Stimulated activated naive CD4-positive, alpha-beta T cell treated with Interleukin-2 at 50 U/mL for 16 hours (primary cell): ENCODE measurements around the gene RPL38.

Experiments
- DNase-seq: peaks from one replicate; lab custom pipeline; 2025; lab: John Stamatoyannopoulos, UW

Gene RPL38

GRCh38 chr17:74227271-74228080 is 24.0 kb downstream of the RPL38 start:
- DNase-seq, result no peak

DNA sequence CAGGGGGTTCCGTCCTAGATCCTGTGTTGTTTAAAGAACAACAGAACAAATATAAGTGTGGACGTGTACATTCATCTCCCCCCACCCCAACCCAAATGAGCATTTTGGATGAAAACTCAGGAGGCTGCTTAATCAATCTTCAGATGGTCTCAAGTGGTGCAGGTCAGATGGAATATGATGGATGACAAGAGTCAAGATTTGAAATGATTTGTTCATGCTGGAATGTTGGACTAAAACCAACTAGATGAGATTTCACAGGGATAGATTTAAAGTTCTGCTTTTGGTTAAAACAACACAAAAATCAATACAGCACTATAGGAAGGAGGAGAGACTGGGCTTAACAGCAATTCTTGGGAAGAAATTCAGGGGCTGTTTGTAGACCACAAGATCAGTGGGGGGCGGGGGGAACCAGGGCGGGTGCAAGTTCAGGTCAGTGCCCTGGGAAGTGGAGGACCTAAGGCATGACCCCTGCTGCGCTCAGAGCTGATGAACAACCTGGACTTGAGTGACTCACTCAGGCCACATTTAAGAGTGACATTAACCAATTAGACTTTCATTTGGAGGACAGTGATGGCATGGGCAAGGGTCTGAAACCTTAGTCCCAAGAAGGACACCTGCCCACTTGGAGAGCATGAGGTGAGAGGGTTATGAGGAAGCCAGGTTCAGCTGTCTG is 25.0 kb downstream of the RPL38 start:
- no peak for DNase-seq

GRCh38 chr17:74230896-74231295 is 27.4 kb downstream of the RPL38 start:
- no peak for DNase-seq

DNA sequence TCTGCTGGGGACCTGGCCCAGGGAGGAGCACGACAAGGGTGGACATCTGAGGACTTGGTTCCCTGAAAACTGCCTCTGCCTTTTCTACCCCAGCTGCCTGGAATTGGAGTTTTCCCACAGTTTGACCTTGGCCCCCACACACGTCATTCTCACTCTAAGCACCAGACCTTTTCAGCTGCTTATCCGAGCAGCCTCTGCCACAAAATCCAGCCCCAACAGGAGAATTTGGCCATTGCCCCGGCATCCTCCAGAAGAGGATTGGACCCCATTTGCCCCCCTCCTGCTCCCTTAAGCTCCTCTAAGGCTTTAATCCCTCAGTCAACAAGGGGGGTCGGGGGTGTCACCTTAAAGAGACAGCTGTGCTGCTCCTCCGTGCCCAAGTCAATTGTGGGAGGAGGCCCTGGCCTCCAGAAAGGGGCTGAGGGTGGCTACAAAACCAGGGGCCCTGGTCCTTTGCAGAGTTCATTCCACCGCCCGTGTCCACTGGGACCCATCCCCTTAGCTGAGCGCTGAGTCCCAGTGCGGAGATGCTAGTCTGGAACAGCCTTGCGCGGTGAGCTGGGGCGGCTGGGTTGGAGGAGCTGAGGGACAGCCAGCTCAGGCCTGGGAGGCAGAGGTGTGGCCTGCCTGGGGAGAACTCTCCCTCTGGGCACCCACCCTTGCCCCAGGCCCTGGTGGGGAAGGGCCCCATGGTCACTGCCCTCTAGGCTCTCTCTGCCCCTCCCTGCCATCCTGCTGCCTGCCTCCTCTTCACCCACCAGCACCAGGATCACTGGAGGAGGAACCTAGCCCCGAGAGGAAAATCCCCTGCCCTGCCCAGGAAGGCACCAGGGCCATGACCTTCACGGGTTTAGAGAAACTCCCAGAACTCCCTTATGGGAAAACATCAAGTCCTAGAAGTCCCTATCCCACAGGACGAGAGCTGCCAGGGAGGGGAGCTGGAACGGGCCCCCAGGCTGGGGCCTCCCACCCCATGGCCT is 28.7 kb downstream of the RPL38 start:
- DNase-seq, result no peak

- no peak for DNase-seq
Measured at GRCh38 chr17:74233937-74234336, 30.5 kb downstream of the RPL38 start.

DNA sequence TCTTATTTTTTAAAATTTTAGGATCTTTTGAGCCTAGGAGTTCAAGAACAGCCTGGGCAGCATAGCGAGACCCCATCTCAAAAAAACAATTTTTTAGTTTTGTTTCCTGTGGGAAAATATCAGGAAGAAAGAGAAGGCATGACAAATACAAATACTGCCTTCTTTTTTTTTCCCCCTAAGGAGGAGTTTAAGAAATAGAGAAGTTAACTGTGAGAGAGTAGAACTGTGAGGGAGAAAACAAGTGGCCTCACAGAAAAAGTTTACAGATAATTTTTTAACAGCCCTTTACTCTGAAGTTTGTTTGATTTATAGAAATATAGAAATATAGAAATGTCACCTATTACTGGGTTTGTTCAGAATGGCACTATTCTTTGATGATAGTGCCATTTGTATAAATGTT is 31.0 kb downstream of the RPL38 start:
- DNase-seq, result no peak

DNA sequence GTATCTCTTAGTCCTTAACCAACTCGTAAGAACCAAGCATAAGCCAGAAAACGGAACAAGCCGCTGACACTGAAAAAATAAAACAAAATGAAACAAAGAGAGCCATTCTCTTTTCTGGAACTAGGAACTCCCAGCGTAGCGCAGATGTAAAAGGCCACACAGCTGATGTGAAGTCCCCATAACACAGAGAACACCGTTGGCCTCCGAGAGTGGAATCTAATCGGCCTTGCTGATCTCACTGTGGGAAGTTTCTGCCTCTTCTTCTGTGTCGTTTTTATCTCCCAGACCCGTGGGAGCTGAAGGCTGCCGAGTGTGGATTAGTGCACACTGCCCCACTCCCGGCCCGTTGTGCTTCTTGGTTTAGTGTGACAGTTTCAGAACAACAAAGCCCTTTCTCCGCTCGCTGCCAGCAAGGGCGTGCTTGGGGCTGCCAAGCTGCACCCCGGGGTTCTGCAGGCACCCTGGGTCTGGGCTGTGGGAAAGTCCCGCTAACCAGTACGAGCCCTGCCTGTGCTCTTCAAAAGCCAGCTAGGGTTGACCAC is 31.6 kb downstream of the RPL38 start:
- DNase-seq, result no peak

GRCh38 chr17:74235911-74236371 is 32.5 kb downstream of the RPL38 start:
- DNase-seq, result no peak

DNA sequence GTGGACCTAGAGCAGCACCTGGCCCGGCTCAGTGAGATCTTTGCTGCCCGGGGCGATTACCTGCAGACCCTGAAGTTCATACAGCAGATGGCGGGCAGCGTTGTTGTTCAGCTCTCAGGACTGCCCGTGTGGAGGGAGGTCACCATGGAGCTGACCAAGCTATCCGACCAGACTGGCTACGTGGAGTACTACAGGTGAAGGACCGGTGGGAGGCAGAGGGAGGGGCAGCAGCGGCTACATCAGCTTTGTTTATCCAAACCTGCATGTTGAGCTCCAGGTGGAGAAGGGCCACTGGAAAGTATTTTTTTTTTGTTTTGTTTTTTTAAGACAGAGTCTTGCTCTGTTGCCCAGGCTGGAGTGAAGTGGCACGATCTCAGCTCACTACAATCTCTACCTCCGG is 33.8 kb downstream of the RPL38 start:
- no peak for DNase-seq

DNA sequence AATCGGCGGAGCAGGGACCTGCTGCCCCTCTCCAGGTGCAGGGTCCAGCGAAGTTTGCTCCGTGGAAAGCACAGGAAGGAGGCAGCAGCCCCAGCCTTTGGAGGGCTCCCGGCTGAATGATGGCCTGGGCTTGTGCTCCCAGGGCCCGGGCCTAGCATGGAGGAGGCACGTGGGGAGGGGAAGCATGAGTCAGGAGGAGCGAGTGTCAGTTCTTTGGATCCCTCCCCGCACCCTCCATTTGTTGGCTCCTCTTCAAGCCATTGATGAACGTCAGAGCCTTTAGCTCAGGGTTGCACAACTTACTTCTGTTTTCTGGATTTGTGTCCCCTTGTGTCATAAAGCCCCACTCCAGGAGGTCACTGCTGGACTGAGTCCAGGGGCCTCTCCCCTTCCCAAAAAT is 35.7 kb downstream of the RPL38 start:
- no peak for DNase-seq

DNA sequence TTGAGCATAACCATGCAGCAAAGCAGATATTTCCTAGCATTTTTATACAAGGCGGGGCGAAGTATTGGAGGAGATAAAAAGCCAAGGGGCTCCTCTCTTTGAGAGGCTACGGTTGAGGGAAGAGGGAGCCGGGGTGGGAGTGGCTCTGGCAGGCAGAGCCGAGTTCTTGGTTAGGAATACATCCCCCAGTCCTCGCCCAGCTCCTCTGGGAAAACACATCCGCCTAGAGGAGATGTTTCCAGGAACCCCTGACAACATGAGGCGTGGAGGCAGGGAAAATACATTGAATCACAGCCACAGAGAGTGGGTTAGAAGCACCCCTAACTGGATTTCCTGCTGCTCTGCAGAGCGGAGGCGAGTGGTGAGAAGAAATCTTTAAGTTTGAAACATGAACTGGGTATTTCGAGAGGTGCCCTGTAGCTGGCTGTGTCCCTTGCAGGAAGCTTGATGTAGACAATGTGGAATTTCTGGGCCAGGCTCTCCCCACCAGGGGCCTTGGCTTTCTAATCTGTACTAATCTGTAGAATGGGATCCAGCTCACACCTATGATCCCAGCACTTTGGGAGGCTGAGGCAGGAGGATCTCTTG is 37.2 kb downstream of the RPL38 start:
- no peak for DNase-seq

DNA sequence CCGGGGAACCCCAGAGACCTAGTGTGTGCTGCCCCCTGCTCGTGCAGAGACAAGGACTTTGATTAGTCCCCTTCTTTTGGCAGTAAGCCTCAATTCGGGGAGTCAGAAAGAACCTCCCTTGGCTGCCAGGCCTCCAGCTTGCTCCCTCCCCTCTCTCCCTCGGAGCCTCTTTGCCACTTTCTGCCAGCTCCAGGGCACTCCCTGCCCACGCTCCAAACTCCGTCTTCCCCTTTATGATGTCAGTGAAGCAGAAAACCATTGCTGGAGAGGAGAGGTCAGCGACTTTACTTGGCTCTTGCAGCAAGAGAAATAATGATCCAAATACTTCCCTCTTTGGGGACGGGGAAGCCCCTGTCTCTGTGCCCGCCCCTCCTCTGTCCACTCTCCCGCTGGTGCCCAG is 38.0 kb downstream of the RPL38 start:
- no peak for DNase-seq

GRCh38 chr17:74241847-74242246 is 38.4 kb downstream of the RPL38 start:
- DNase-seq, result no peak

DNA sequence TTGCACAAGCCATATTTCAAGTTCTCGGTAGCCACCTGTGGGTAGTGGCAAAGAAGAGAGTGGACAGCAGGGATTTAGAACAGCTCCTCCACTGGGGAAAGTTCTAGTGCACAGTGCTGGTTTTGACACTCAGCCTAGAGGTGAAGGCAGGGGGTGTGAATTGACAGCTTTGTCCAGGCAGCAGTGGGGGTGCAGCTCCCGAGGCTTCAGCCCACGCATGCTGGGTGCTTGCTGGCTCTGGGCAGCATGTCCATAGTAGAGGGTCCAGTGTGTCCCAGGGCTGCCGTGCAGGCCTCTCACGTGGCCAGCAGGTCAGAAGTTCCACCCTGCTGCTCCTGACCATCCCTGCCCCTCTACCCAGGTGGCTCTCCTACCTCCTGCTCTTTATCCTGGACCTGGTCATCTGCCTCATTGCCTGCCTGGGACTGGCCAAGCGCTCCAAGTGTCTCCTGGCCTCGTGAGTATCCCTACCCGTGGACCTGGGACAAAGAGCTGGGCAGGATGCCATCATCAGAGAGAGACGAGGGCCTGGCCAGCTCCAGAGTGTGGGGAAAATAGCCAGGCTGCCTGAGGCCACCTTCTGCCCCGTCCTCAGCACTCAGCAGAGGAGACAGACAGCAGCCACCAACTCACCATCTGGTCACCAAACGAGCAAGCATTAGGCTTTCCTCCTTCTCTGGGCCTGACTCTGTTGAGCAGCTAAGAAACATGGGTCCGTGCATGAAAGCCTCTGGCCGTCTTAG is 39.7 kb downstream of the RPL38 start:
- DNase-seq, result no peak

DNA sequence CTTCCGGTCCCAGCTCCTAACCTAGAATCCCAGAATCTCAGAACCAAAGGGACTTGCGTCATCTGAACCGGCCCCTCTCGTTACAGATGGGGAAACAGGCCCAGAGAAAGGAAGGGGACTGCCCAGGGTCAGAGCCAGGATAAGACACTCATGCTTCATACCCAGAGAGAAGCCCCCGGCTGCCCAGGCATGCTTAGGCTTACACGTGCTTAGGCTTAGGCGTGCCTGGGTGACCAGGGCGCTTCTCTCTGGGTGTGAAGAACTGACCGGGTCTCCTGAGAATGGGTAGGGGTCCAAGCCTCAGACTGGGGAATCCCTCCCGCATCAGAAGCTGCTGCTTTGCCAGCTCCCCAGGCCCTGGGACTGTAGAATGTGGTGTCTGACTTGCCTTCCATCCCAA is 40.6 kb downstream of the RPL38 start:
- no peak for DNase-seq

- DNase-seq, result no peak
Measured at GRCh38 chr17:74244548-74244947, 41.1 kb downstream of the RPL38 start.

DNA sequence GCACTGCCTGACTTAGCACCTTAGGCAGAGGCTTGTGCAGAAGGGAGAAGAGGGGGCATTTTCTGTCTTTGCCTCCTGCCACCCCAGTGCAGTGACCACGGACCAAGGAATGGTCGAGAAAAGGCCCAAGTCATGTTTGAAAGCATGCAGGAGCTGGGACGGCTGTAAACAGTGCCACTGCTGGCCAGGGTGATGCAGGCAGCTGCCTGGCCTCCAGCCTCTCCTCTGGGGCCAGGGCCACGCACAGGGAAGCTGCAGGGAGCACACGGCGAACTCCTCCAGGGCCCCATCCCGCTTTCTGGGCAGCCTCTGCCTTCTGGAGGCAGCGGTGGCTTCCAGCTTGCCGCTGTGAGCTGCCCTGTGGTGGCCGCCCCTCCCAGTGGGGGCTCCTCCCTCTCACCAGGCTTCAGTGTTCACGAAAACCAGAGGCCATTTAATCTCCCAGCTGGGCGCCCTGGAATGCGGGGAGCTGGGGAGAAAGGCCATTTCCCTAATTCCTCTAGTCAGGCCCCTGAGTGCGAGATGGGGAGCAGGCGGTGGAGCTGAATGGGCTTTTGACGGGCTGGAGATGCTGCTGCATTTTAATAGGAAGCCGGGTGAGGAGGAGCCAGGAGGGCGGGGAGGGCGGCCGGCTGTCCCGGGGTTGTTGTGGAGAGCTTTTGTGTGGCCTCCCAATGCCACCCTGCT is 41.8 kb downstream of the RPL38 start:
- no peak for DNase-seq

DNA sequence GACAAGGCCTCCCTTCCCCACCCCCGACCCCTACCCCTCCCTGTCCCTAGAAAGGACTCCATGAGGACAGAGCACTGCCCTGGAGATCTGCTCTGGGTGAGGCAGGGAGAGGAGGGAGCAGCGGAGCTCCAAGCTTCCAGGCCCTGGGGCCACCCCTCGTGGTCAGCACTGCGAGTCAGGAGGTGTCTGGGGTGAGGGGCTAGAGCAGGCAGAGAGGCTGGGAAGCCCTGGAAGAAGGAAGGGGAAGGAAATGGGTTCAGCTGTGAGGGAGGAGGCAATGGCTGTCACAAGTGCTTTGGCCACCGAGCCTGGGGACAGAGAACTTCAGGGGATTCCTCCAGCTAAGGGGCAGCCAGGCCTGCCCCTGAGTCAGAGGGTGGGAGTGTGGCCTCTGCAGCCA is 42.4 kb downstream of the RPL38 start:
- DNase-seq, result no peak

GRCh38 chr17:74249590-74250270 is 46.3 kb downstream of the RPL38 start:
- no peak for DNase-seq
